SH-SY5Y (cell line): ENCODE measurements around the gene WASHC1.
"Not testable (repeated sequence)": the region's sequence is repeated elsewhere in the genome, so short reads cannot be mapped to it uniquely, and the experiment has no call there.

ENCODE experiments used
- GATA2 ChIP-seq: IDR thresholded peaks from 2 replicates; pipeline ENCODE4 v1.6.1; 2011; ENCODE audit warnings: mild to moderate bottlenecking, low read depth, low read length
- GATA3 ChIP-seq: IDR thresholded peaks from 2 replicates; pipeline ENCODE4 v1.6.1; 2011; ENCODE audit warnings: low read depth, mild to moderate bottlenecking, low read length, moderate library complexity

WASHC1 gene

GRCh38 chr9:29356-29755, at the start of gene WASHC1:
Gene WASHC1 (minus strand): TSS chr9:29456. CDS start chr9:24999, 4,457 bp downstream.
- not testable (repeated sequence) for TF ChIP-seq GATA3, GATA2
